Measurements from ENCODE around the gene PTPRE.
A peak's percentile ranks its signal among the peaks of the same experiment; 100 is the strongest.

Gene PTPRE

DNA sequence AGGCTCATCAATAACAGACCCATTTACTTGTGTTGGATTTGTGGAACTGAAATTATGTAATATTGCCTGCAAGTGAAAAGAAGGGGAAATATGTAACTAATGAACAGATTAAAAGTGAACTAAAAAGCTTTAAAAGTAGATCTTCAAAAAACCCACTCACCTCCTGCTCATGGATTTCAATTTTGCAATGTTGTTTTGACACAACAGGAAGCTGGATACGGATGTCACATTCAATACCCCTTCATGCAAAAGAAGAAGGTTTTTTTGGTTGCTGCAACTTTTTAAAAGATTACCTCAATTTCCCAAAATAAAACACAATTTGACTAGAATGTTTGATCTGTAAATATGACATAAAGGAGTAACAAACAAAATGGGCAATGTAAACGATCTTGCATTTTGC lies 216.0 kb downstream of the PTPRE start:
- no peaks in the 10 kb centered on the region for H3K9me2 ChIP-seq (replicated peaks; ENCODE audit: control insufficient read depth, low read length)
- peaks cover 50% of the 10 kb centered on the region for H4K20me1 ChIP-seq (ENCODE audit: control insufficient read depth, insufficient read depth, low read depth, low read length)

DNA sequence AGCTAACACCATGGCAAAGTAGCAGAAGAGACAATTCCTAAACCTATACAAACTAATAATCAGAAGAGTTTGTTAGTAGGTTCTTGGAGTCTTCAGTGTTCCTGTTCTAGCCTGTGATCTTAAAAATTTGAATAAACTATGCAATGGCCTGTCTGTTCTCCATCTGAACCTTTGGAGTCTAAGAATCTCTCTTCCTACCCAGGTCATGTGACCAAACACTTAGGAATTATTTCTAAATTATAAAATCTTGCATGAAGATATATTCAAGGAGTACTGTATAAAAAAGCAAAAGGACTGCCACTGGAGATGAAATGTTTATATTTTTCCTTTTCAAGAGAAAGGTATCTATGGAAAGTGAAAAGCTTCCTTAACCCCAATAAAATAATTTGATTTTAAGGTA lies 216.9 kb downstream of the PTPRE start:
- peaks cover 36% of the 10 kb centered on the region for H3K4me1 ChIP-seq (ENCODE audit: control insufficient read depth, low read length)
- H4K20me1 ChIP-seq (ENCODE audit: control insufficient read depth, insufficient read depth, low read depth, low read length) = peaks cover 43% of the 10 kb centered on the region
- TF ChIP-seq CTCF (IDR thresholded peaks at IDR 0.05; ENCODE audit: low read depth, low read length, poor library complexity, severe bottlenecking) (no peak), EZH2phosphoT487 (IDR thresholded peaks at IDR 0.05; ENCODE audit: borderline replicate concordance, low read length) (no peak)
- H3K9me3 ChIP-seq (ENCODE audit: control insufficient read depth, insufficient read depth, low read length) = no peaks in the 10 kb centered on the region
- H3K79me2 ChIP-seq (ENCODE audit: control insufficient read depth, low read length) = peaks cover 75% of the 10 kb centered on the region
- H3K9me2 ChIP-seq (replicated peaks; ENCODE audit: control insufficient read depth, low read length) = no peaks in the 10 kb centered on the region
- H3K4me2 ChIP-seq (ENCODE audit: low read length) = peak overlapping the region; percentile 99
- H3K27me3 ChIP-seq (ENCODE audit: control insufficient read depth, low read length) = no peaks in the 10 kb centered on the region
- no peak overlapping the region for H3K27ac ChIP-seq (ENCODE audit: low read depth, low read length)
- peaks cover 69% of the 10 kb centered on the region for H3K36me3 ChIP-seq (ENCODE audit: control insufficient read depth, low read length)
- 0 out of 2 replicates have a peak, but pooled peaks cover 3% of the 10 kb centered on the region for H3F3A ChIP-seq (ENCODE audit: control insufficient read depth, insufficient read depth)
- H3K4me3 ChIP-seq (ENCODE audit: low read length) = peak overlapping the region; percentile 98

More for the DNA sequence above, 216.0 kb downstream of the PTPRE start:
- Histone ChIP-seq H3K4me3 (ENCODE audit: low read length) (peak overlapping the region; percentile 98), H3K36me3 (ENCODE audit: control insufficient read depth, low read length) (peaks cover 77% of the 10 kb centered on the region), H3K4me1 (ENCODE audit: control insufficient read depth, low read length) (peaks cover 36% of the 10 kb centered on the region), H3K4me2 (ENCODE audit: low read length) (peak overlapping the region; percentile 99), H3F3A (ENCODE audit: control insufficient read depth, insufficient read depth) (0 out of 2 replicates have a peak, but pooled peaks cover 3% of the 10 kb centered on the region), H3K27ac (ENCODE audit: low read depth, low read length) (peak overlapping the region; percentile 3; the same call in 1 of the 2 replicates), H3K79me2 (ENCODE audit: control insufficient read depth, low read length) (peaks cover 83% of the 10 kb centered on the region), H3K9me3 (ENCODE audit: control insufficient read depth, insufficient read depth, low read length) (no peaks in the 10 kb centered on the region), H3K27me3 (ENCODE audit: control insufficient read depth, low read length) (no peaks in the 10 kb centered on the region)
- TF ChIP-seq EZH2phosphoT487 (IDR thresholded peaks at IDR 0.05; ENCODE audit: borderline replicate concordance, low read length) (no peak), CTCF (IDR thresholded peaks at IDR 0.05; ENCODE audit: low read depth, low read length, poor library complexity, severe bottlenecking) (no peak)

GRCh38 chr10:128124813-128125403 lies 218.0 kb downstream of the PTPRE start:
- H3K36me3 ChIP-seq (ENCODE audit: control insufficient read depth, low read length) = peaks cover 58% of the 10 kb centered on the region
- H3F3A ChIP-seq (ENCODE audit: control insufficient read depth, insufficient read depth) = no peaks in the 10 kb centered on the region
- H3K4me1 ChIP-seq (ENCODE audit: control insufficient read depth, low read length) = peaks cover 36% of the 10 kb centered on the region
- no peaks in the 10 kb centered on the region for H3K9me3 ChIP-seq (ENCODE audit: control insufficient read depth, insufficient read depth, low read length)
- no peaks in the 10 kb centered on the region for H3K27me3 ChIP-seq (ENCODE audit: control insufficient read depth, low read length)
- TF ChIP-seq CTCF (IDR thresholded peaks at IDR 0.05; ENCODE audit: low read depth, low read length, poor library complexity, severe bottlenecking) (no peak), EZH2phosphoT487 (IDR thresholded peaks at IDR 0.05; ENCODE audit: borderline replicate concordance, low read length) (no peak)
- H3K9me2 ChIP-seq (replicated peaks; ENCODE audit: control insufficient read depth, low read length) = no peaks in the 10 kb centered on the region
- peak overlapping the region; percentile 98 for H3K4me3 ChIP-seq (ENCODE audit: low read length)
- peak overlapping the region; percentile 99 for H3K4me2 ChIP-seq (ENCODE audit: low read length)
- H4K20me1 ChIP-seq (ENCODE audit: control insufficient read depth, insufficient read depth, low read depth, low read length) = peaks cover 37% of the 10 kb centered on the region
- peaks cover 64% of the 10 kb centered on the region for H3K79me2 ChIP-seq (ENCODE audit: control insufficient read depth, low read length)
- H3K27ac ChIP-seq (ENCODE audit: low read depth, low read length) = peak overlapping the region; percentile 70
